ENCODE results near the gene DOCK2. TPM values are rescaled to one million over a fixed set of nuclear protein-coding genes. Genes with fewer than 3 reads are reported as not detected.

DOCK2 gene
- polyA plus RNA-seq, 2 of the 4 experiments (the other 2 are of a cell fraction): 2.1 to 4.6 TPM

- POLR2A ChIA-PET: no interaction called here
- WGBS (ENCODE audit: missing lambda C conversion rate): 56% methylated on average over 7 of the region's 7 CpGs
Measured at GRCh38 chr5:169934990-169935389, 297.9 kb downstream of the DOCK2 start.

GRCh38 chr5:169935762-169936161, 298.7 kb downstream of the DOCK2 start:
- Histone ChIP-seq H3K9me3 (no peaks in the 10 kb centered on the region), H3K4me1 (no peaks in the 10 kb centered on the region), H3K27ac (no peak overlapping the region), H3K4me3 (no peak overlapping the region), H3K4me2 (no peak overlapping the region)
- CTCF ChIA-PET: interaction anchor here (1.0 to 4.0 kb wide), 3 partner anchors 14 to 355 kb away, joined by 3 to 15 read pairs (median 3); partner anchors contain the start of gene INSYN2B
- FAIRE-seq (no peak), DNase-seq (ENCODE audit: low read depth in 1 of 2, low spot score in 1 of 2) (no peak), ATAC-seq (no peak)
- POLR2A ChIA-PET: no interaction called here
- TF ChIP-seq RAD21 (conservative IDR thresholded peaks at IDR 0.05 in 1 of 2, IDR thresholded peaks at IDR 0.05 in 1 of 2) (no peak), POLR2AphosphoS2 (conservative IDR thresholded peaks at IDR 0.05; ENCODE audit: low read length) (no peak), CHD2 (IDR thresholded peaks at IDR 0.05; ENCODE audit: low read length, partially characterized antibody) (no peak), CBX2 (IDR thresholded peaks at IDR 0.05; ENCODE audit: borderline replicate concordance, low read depth) (no peak), HDAC2 (IDR thresholded peaks at IDR 0.05) (no peak), RNF2 (IDR thresholded peaks at IDR 0.05; ENCODE audit: borderline replicate concordance, low read depth) (no peak), RFX5 (IDR thresholded peaks at IDR 0.05) (no peak)
- WGBS (ENCODE audit: missing lambda C conversion rate): 75% methylated on average over 5 of the region's 5 CpGs

More at GRCh38 chr5:169934990-169935389, 297.9 kb downstream of the DOCK2 start:
- Histone ChIP-seq H3K27ac (no peak overlapping the region), H3K4me3 (no peak overlapping the region), H3K4me2 (no peak overlapping the region), H3K9me3 (no peaks in the 10 kb centered on the region), H3K4me1 (no peaks in the 10 kb centered on the region)
- CTCF ChIA-PET: interaction anchor here (1.2 kb wide), 1 partner anchor 46 kb away, joined by 7 read pairs; the partner anchor contains the start of gene INSYN2B
- FAIRE-seq: no peak
- TF ChIP-seq CHD2 (IDR thresholded peaks at IDR 0.05; ENCODE audit: low read length, partially characterized antibody) (no peak), RAD21 (conservative IDR thresholded peaks at IDR 0.05 in 1 of 2, IDR thresholded peaks at IDR 0.05 in 1 of 2) (no peak), KDM5A (IDR thresholded peaks at IDR 0.05) (no peak), TP53 (CRISPR knock-in tag; IDR thresholded peaks at IDR 0.05) (no peak), GATA3 (IDR thresholded peaks at IDR 0.05; ENCODE audit: borderline replicate concordance) (no peak), EP300 (IDR thresholded peaks at IDR 0.05) (no peak), NPAS2 (CRISPR knock-in tag; IDR thresholded peaks at IDR 0.05; ENCODE audit: borderline replicate concordance) (no peak), HOXB13 (CRISPR knock-in tag; IDR thresholded peaks at IDR 0.05; ENCODE audit: low read depth) (no peak), ZNF302 (CRISPR knock-in tag; IDR thresholded peaks at IDR 0.05) (no peak), POLR2AphosphoS2 (conservative IDR thresholded peaks at IDR 0.05; ENCODE audit: low read length) (no peak), CEBPB (IDR thresholded peaks at IDR 0.05) (no peak), EHMT2 (IDR thresholded peaks at IDR 0.05; ENCODE audit: low read depth) (no peak), MAX (IDR thresholded peaks at IDR 0.05) (no peak), PHF8 (IDR thresholded peaks at IDR 0.05; ENCODE audit: borderline replicate concordance, low read depth) (no peak), SMC3 (IDR thresholded peaks at IDR 0.05) (no peak)
- TF ChIP-seq, protein P1, sequence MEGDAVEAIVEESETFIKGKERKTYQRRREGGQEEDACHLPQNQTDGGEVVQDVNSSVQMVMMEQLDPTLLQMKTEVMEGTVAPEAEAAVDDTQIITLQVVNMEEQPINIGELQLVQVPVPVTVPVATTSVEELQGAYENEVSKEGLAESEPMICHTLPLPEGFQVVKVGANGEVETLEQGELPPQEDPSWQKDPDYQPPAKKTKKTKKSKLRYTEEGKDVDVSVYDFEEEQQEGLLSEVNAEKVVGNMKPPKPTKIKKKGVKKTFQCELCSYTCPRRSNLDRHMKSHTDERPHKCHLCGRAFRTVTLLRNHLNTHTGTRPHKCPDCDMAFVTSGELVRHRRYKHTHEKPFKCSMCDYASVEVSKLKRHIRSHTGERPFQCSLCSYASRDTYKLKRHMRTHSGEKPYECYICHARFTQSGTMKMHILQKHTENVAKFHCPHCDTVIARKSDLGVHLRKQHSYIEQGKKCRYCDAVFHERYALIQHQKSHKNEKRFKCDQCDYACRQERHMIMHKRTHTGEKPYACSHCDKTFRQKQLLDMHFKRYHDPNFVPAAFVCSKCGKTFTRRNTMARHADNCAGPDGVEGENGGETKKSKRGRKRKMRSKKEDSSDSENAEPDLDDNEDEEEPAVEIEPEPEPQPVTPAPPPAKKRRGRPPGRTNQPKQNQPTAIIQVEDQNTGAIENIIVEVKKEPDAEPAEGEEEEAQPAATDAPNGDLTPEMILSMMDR (IDR thresholded peaks at IDR 0.05): no peak
- TF ChIP-seq, protein P2, sequence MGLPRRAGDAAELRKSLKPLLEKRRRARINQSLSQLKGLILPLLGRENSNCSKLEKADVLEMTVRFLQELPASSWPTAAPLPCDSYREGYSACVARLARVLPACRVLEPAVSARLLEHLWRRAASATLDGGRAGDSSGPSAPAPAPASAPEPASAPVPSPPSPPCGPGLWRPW (IDR thresholded peaks at IDR 0.05): no peak
- TF ChIP-seq, protein P3, sequence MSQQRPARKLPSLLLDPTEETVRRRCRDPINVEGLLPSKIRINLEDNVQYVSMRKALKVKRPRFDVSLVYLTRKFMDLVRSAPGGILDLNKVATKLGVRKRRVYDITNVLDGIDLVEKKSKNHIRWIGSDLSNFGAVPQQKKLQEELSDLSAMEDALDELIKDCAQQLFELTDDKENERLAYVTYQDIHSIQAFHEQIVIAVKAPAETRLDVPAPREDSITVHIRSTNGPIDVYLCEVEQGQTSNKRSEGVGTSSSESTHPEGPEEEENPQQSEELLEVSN (IDR thresholded peaks at IDR 0.05; ENCODE audit: borderline replicate concordance, low read depth): no peak
- no peak for DNase-seq (ENCODE audit: low read depth in 1 of 2, low spot score in 1 of 2)
- ATAC-seq: no peak

All from A549 (cell line).